ENCODE results near the gene SPTLC1.
"Not testable (repeated sequence)": the region's sequence is repeated elsewhere in the genome, so short reads cannot be mapped to it uniquely, and the experiment has no call there.

Gene SPTLC1

GRCh38 chr9:92147030-92147851, 32.0 kb upstream of the SPTLC1 start:
- Mint-ChIP-seq H3K27ac (no peak overlapping the region), H3K27me3 (peaks cover 55% of the 10 kb centered on the region), H3K4me3 (no peak overlapping the region), H3K4me1 (ENCODE audit: low read depth) (no peaks in the 10 kb centered on the region), H3K36me3 (ENCODE audit: low read depth) (no peaks in the 10 kb centered on the region), H3K9me3 (no peaks in the 10 kb centered on the region)
- no peak for DNase-seq

GRCh38 chr9:92146610-92147009, 31.4 kb upstream of the SPTLC1 start:
- Mint-ChIP-seq H3K4me1 (ENCODE audit: low read depth) (peaks cover under 1% of the 10 kb centered on the region), H3K9me3 (no peaks in the 10 kb centered on the region), H3K4me3 (no peak overlapping the region), H3K27ac (no peak overlapping the region), H3K36me3 (ENCODE audit: low read depth) (no peaks in the 10 kb centered on the region), H3K27me3 (peaks cover 62% of the 10 kb centered on the region)
- DNase-seq, result no peak

GRCh38 chr9:92145784-92146183, 30.6 kb upstream of the SPTLC1 start:
- Mint-ChIP-seq H3K27me3 (peaks cover 67% of the 10 kb centered on the region), H3K27ac (peak overlapping the region; percentile 5)
- not testable (repeated sequence) for H3K4me3 Mint-ChIP-seq; H3K36me3 Mint-ChIP-seq (ENCODE audit: low read depth); H3K9me3 Mint-ChIP-seq; DNase-seq; H3K4me1 Mint-ChIP-seq (ENCODE audit: low read depth)

- Mint-ChIP-seq H3K9me3 (no peaks in the 10 kb centered on the region), H3K4me1 (ENCODE audit: low read depth) (peaks cover 10% of the 10 kb centered on the region), H3K27ac (no peak overlapping the region), H3K4me3 (no peak overlapping the region), H3K27me3 (peaks cover 67% of the 10 kb centered on the region), H3K36me3 (ENCODE audit: low read depth) (no peaks in the 10 kb centered on the region)
- DNase-seq, result no peak
Measured at GRCh38 chr9:92142329-92142728, 27.1 kb upstream of the SPTLC1 start.

- Mint-ChIP-seq H3K4me1 (ENCODE audit: low read depth) (peaks cover 10% of the 10 kb centered on the region), H3K36me3 (ENCODE audit: low read depth) (no peaks in the 10 kb centered on the region), H3K27me3 (peaks cover 68% of the 10 kb centered on the region), H3K4me3 (peak overlapping the region; percentile 56), H3K9me3 (no peaks in the 10 kb centered on the region), H3K27ac (no peak overlapping the region)
- no peak for DNase-seq
Measured at GRCh38 chr9:92141144-92142129, 26.2 kb upstream of the SPTLC1 start.

- no peak for DNase-seq
Measured at GRCh38 chr9:92140754-92141143, 25.5 kb upstream of the SPTLC1 start.

GRCh38 chr9:92140074-92140753, 25.0 kb upstream of the SPTLC1 start:
- H3K36me3 Mint-ChIP-seq (ENCODE audit: low read depth), result no peaks in the 10 kb centered on the region
- peak; percentile 82 for DNase-seq
- H3K4me3 Mint-ChIP-seq, result no peak overlapping the region
- H3K4me1 Mint-ChIP-seq (ENCODE audit: low read depth), result peaks cover 10% of the 10 kb centered on the region
- H3K27ac Mint-ChIP-seq, result no peak overlapping the region
- no peaks in the 10 kb centered on the region for H3K9me3 Mint-ChIP-seq
- H3K27me3 Mint-ChIP-seq, result peaks cover 66% of the 10 kb centered on the region

More at GRCh38 chr9:92140754-92141143, 25.5 kb upstream of the SPTLC1 start:
- Mint-ChIP-seq H3K27ac (no peak overlapping the region), H3K4me1 (ENCODE audit: low read depth) (peaks cover 10% of the 10 kb centered on the region), H3K4me3 (peak overlapping the region; percentile 56), H3K9me3 (no peaks in the 10 kb centered on the region), H3K36me3 (ENCODE audit: low read depth) (no peaks in the 10 kb centered on the region), H3K27me3 (peaks cover 70% of the 10 kb centered on the region)

GRCh38 chr9:92138960-92139540, 23.8 kb upstream of the SPTLC1 start:
- peaks cover 12% of the 10 kb centered on the region for H3K4me1 Mint-ChIP-seq (ENCODE audit: low read depth)
- not testable (repeated sequence) for H3K4me3 Mint-ChIP-seq; H3K27ac Mint-ChIP-seq; DNase-seq; H3K9me3 Mint-ChIP-seq; H3K36me3 Mint-ChIP-seq (ENCODE audit: low read depth)
- H3K27me3 Mint-ChIP-seq, result peaks cover 63% of the 10 kb centered on the region

GRCh38 chr9:92138157-92138959, 23.1 kb upstream of the SPTLC1 start:
- H3K9me3 Mint-ChIP-seq, result no peaks in the 10 kb centered on the region
- H3K27me3 Mint-ChIP-seq, result peaks cover 63% of the 10 kb centered on the region
- peaks cover 19% of the 10 kb centered on the region for H3K4me1 Mint-ChIP-seq (ENCODE audit: low read depth)
- H3K4me3 Mint-ChIP-seq, result no peak overlapping the region
- no peaks in the 10 kb centered on the region for H3K36me3 Mint-ChIP-seq (ENCODE audit: low read depth)
- DNase-seq, result peak; percentile 82
- no peak overlapping the region for H3K27ac Mint-ChIP-seq

- Mint-ChIP-seq H3K9me3 (no peaks in the 10 kb centered on the region), H3K4me3 (no peak overlapping the region), H3K27ac (no peak overlapping the region), H3K36me3 (ENCODE audit: low read depth) (no peaks in the 10 kb centered on the region), H3K27me3 (peaks cover 57% of the 10 kb centered on the region), H3K4me1 (ENCODE audit: low read depth) (peaks cover 17% of the 10 kb centered on the region)
- no peak for DNase-seq
Measured at GRCh38 chr9:92136184-92136858, 21.1 kb upstream of the SPTLC1 start.

- H3K4me1 Mint-ChIP-seq (ENCODE audit: low read depth), result peaks cover 12% of the 10 kb centered on the region
- H3K36me3 Mint-ChIP-seq (ENCODE audit: low read depth), result no peaks in the 10 kb centered on the region
- no peaks in the 10 kb centered on the region for H3K9me3 Mint-ChIP-seq
- H3K27ac Mint-ChIP-seq, result no peak overlapping the region
- H3K27me3 Mint-ChIP-seq, result peaks cover 57% of the 10 kb centered on the region
- H3K4me3 Mint-ChIP-seq, result no peak overlapping the region
- no peak for DNase-seq
Measured at GRCh38 chr9:92135576-92135975, 20.4 kb upstream of the SPTLC1 start.

- H3K4me3 Mint-ChIP-seq, result no peak overlapping the region
- H3K27me3 Mint-ChIP-seq, result peaks cover 53% of the 10 kb centered on the region
- no peaks in the 10 kb centered on the region for H3K36me3 Mint-ChIP-seq (ENCODE audit: low read depth)
- H3K27ac Mint-ChIP-seq, result no peak overlapping the region
- DNase-seq, result peak; percentile 84
- no peaks in the 10 kb centered on the region for H3K9me3 Mint-ChIP-seq
- H3K4me1 Mint-ChIP-seq (ENCODE audit: low read depth), result peaks cover 10% of the 10 kb centered on the region
Measured at GRCh38 chr9:92133949-92134604, 18.9 kb upstream of the SPTLC1 start.

GRCh38 chr9:92132913-92133312, 17.7 kb upstream of the SPTLC1 start:
- Mint-ChIP-seq H3K27me3 (peaks cover 53% of the 10 kb centered on the region), H3K4me1 (ENCODE audit: low read depth) (peaks cover 10% of the 10 kb centered on the region)
- H3K9me3 Mint-ChIP-seq; H3K27ac Mint-ChIP-seq; H3K4me3 Mint-ChIP-seq; H3K36me3 Mint-ChIP-seq (ENCODE audit: low read depth); DNase-seq: not testable (repeated sequence)

Data from activated T-cell treated with anti-CD3 and anti-CD28 coated beads, Interleukin-2, amount 50 U/mL, for 24 hours (primary cell).